Measurements from ENCODE around the gene RIMS3. TPM values are rescaled to one million over a fixed set of nuclear protein-coding genes. Genes with fewer than 3 reads are reported as not detected.

The RIMS3 gene
- total RNA-seq, 1 experiment from 2014 or later, result 19.8 TPM

GRCh38 chr1:40691538-40692428 lies 26.3 kb upstream of the RIMS3 start, which contains the start of gene NFYC (continued):
- no peak for TF ChIP-seq CBFB (CRISPR knock-in tag; IDR thresholded peaks at IDR 0.05; ENCODE audit: low read depth)
- no peak for TF ChIP-seq NR1H2 (CRISPR knock-in tag; IDR thresholded peaks at IDR 0.05)
- no peak for TF ChIP-seq ZNF512 (CRISPR knock-in tag; IDR thresholded peaks at IDR 0.05; ENCODE audit: borderline replicate concordance)
- peak; percentile 84; the same call in 1 of the 2 replicates for TF ChIP-seq ZNF416 (CRISPR knock-in tag; IDR thresholded peaks at IDR 0.05)
- 0 out of 2 replicates have a peak, but pooled peaks have one; percentile 21 for TF ChIP-seq ZNF532 (CRISPR knock-in tag; IDR thresholded peaks at IDR 0.05; ENCODE audit: borderline replicate concordance)
- TF ChIP-seq HMGXB4 (CRISPR knock-in tag; IDR thresholded peaks at IDR 0.05), result peak; percentile 55; the same call in 1 of the 2 replicates
- no peak for TF ChIP-seq FOXJ3 (CRISPR knock-in tag; IDR thresholded peaks at IDR 0.05; ENCODE audit: borderline replicate concordance)
- TF ChIP-seq OVOL2 (CRISPR knock-in tag; IDR thresholded peaks at IDR 0.05; ENCODE audit: borderline replicate concordance), result no peak; the same call in 1 of the 2 replicates
- no peak for TF ChIP-seq PRRX2 (CRISPR knock-in tag; IDR thresholded peaks at IDR 0.05)
- peak; percentile 81 for TF ChIP-seq GABPB1 (CRISPR knock-in tag; IDR thresholded peaks at IDR 0.05)
- TF ChIP-seq MXD4 (CRISPR knock-in tag; IDR thresholded peaks at IDR 0.05; ENCODE audit: borderline replicate concordance), result no peak
- no peak for TF ChIP-seq ATF3 (CRISPR knock-in tag; conservative IDR thresholded peaks at IDR 0.05)
- no peak for TF ChIP-seq EMX1 (CRISPR knock-in tag; IDR thresholded peaks at IDR 0.05)
- TF ChIP-seq ESRRA (CRISPR knock-in tag; IDR thresholded peaks at IDR 0.05; ENCODE audit: borderline replicate concordance), result no peak; the same call in 1 of the 2 replicates
- TF ChIP-seq GRHL2 (CRISPR knock-in tag; IDR thresholded peaks at IDR 0.05; ENCODE audit: insufficient replicate concordance, severe bottlenecking), result no peak
- no peak for TF ChIP-seq AFF4 (CRISPR knock-in tag; IDR thresholded peaks at IDR 0.05; ENCODE audit: borderline replicate concordance)
- peak; percentile 78 for TF ChIP-seq FOXK1 (CRISPR knock-in tag; IDR thresholded peaks at IDR 0.05)
- TF ChIP-seq SMAD3 (CRISPR knock-in tag; IDR thresholded peaks at IDR 0.05; ENCODE audit: borderline replicate concordance), result peak; percentile 72; the same call in 1 of the 2 replicates
- 0 out of 2 replicates have a peak, but pooled peaks have one; percentile 59 for TF ChIP-seq SMAD4 (CRISPR knock-in tag; IDR thresholded peaks at IDR 0.05)
- peak; percentile 89; the same call in 1 of the 2 replicates for TF ChIP-seq ZNF232 (CRISPR knock-in tag; IDR thresholded peaks at IDR 0.05)
- TF ChIP-seq RORB (CRISPR knock-in tag; IDR thresholded peaks at IDR 0.05), result no peak
- peak; percentile 70; the same call in 1 of the 2 replicates for TF ChIP-seq AR (CRISPR knock-in tag; IDR thresholded peaks at IDR 0.05)

Measured in WTC11 (cell line).